Activated B cell treated with CpG ODN at 0.5 μM for 24 hours (primary cell): ENCODE data around the gene EIPR1. TPM values are rescaled to one million over a fixed set of nuclear protein-coding genes. Genes with fewer than 3 reads are reported as not detected.
"Not testable (repeated sequence)": the region's sequence is repeated elsewhere in the genome, so short reads cannot be mapped to it uniquely, and the experiment has no call there.

ENCODE experiments used
- ATAC-seq: fragments of 200-7000 bp; cut with Tn5 transposase; one replicate; pipeline ENCODE4 v1.10.0; 2021; ENCODE audit warnings: low read depth, mild to moderate bottlenecking, moderate library complexity
- CTCF ChIA-PET: fragments of 350-600 bp; sonication (Branson Sonifier 250); formaldehyde crosslinking; loops from one replicate; lab custom pipeline; 2021; ENCODE audit warnings: antibody characterized with exemption; lab: Charles Lee
- POLR2A ChIA-PET: fragments of 350-600 bp; sonication (Branson Sonifier 250); formaldehyde crosslinking; loops from one replicate; lab custom pipeline; 2021; ENCODE audit warnings: antibody characterized with exemption; lab: Charles Lee
- DNase-seq: peaks from one replicate; pipeline ENCODE4 v3.0.0; 2022
- H3K27ac Mint-ChIP-seq: one replicate; pipeline ENCODE4 v1.8.0; 2020; ENCODE audit warnings: mixed read lengths
- H3K27me3 Mint-ChIP-seq: one replicate; pipeline ENCODE4 v1.8.0; 2021; ENCODE audit warnings: mixed read lengths
- H3K36me3 Mint-ChIP-seq: one replicate; pipeline ENCODE4 v1.8.0; 2021; ENCODE audit warnings: low read depth, mixed read lengths
- H3K4me1 Mint-ChIP-seq: one replicate; pipeline ENCODE4 v1.8.0; 2021; ENCODE audit warnings: mixed read lengths
- H3K4me3 Mint-ChIP-seq: one replicate; pipeline ENCODE4 v1.8.0; 2020; ENCODE audit warnings: mild to moderate bottlenecking, mixed read lengths
- H3K9me3 Mint-ChIP-seq: one replicate; pipeline ENCODE4 v1.8.0; 2020; ENCODE audit warnings: mixed read lengths
- CTCF ChIP-seq: fragments of 200-600 bp; IDR thresholded peaks from one replicate; pipeline ENCODE4 v1.8.0; 2022; ENCODE audit warnings: antibody characterized with exemption, mild to moderate bottlenecking
- intact Hi-C: fragments of 100-400 bp; cut with micrococcal nuclease; formaldehyde crosslinking; loops from one replicate; pipeline ENCODE4 v1.15.1; 2024
- total RNA-seq: library from RNA; stranded (reverse); gene quantifications from 2 replicates; pipeline ENCODE4 v1.2.3, GENCODE V29; 2022

EIPR1 gene
- total RNA-seq, 1 donor from 2014 or later = 36.3 TPM

GRCh38 chr2:3379339-3379646, 1.7 kb upstream of the EIPR1 start:
- peak overlapping the region; percentile 94 for H3K27ac Mint-ChIP-seq
- H3K4me1 Mint-ChIP-seq = peaks cover 48% of the 10 kb centered on the region
- peak overlapping the region; percentile 96 for H3K4me3 Mint-ChIP-seq
- intact Hi-C loops = loop anchor here (1.0 to 5.0 kb wide), 3 partner anchors 83 to 272 kb away; partner anchors contain the start of gene ADI1
- ChIA-PET POLR2A (interaction anchor here (0.7 to 4.2 kb wide), 5 partner anchors 18 to 178 kb away, joined by 3 to 46 read pairs (median 8); partner anchors contain the start of genes ADI1 and RNASEH1), CTCF (interaction anchor here (2.2 kb wide), 1 partner anchor 44 kb away, joined by 12 read pairs; no protein-coding TSS in a partner anchor)
- ATAC-seq (no peak), DNase-seq (no peak)
- no peak for TF ChIP-seq CTCF
- no peaks in the 10 kb centered on the region for H3K27me3 Mint-ChIP-seq
- H3K9me3 Mint-ChIP-seq = no peaks in the 10 kb centered on the region
- H3K36me3 Mint-ChIP-seq = peaks cover 19% of the 10 kb centered on the region

- TF ChIP-seq CTCF = no peak
- POLR2A ChIA-PET = interaction anchor here (1.2 to 4.2 kb wide), 5 partner anchors 35 to 274 kb away, joined by 4 to 46 read pairs (median 14); partner anchors contain the start of genes ADI1, RNASEH1 and RPS7
- Mint-ChIP-seq H3K4me1 (peaks cover 48% of the 10 kb centered on the region), H3K27me3 (no peaks in the 10 kb centered on the region), H3K27ac (peak overlapping the region; percentile 94), H3K36me3 (peaks cover 16% of the 10 kb centered on the region), H3K9me3 (no peaks in the 10 kb centered on the region), H3K4me3 (peak overlapping the region; percentile 96)
- DNase-seq (no peak), ATAC-seq (peak; percentile 2)
- intact Hi-C loops = loop anchor here (1.0 to 5.0 kb wide), 4 partner anchors 85 to 198 kb away; partner anchors contain the start of genes RNASEH1 and RPS7
- CTCF ChIA-PET = no interaction called here
These were observed 373 bp downstream of the EIPR1 start for GRCh38 chr2:3377279-3377611.

GRCh38 chr2:3376821-3377220, 797 bp downstream of the EIPR1 start:
- ATAC-seq = no peak

GRCh38 chr2:3369340-3370181, 8.1 kb downstream of the EIPR1 start:
- H3K9me3 Mint-ChIP-seq, H3K4me3 Mint-ChIP-seq, H3K27me3 Mint-ChIP-seq, CTCF ChIA-PET, ATAC-seq, H3K27ac Mint-ChIP-seq, POLR2A ChIA-PET, DNase-seq, H3K4me1 Mint-ChIP-seq, intact Hi-C loops: not testable (repeated sequence)
- peaks cover 15% of the 10 kb centered on the region for H3K36me3 Mint-ChIP-seq

More at GRCh38 chr2:3376821-3377220, 797 bp downstream of the EIPR1 start:
- H3K4me3 Mint-ChIP-seq = peak overlapping the region; percentile 96
- H3K4me1 Mint-ChIP-seq = peaks cover 47% of the 10 kb centered on the region
- H3K36me3 Mint-ChIP-seq = peaks cover 15% of the 10 kb centered on the region
- peak overlapping the region; percentile 94 for H3K27ac Mint-ChIP-seq
- intact Hi-C loops = loop anchor here (1.0 to 5.0 kb wide), 4 partner anchors 85 to 198 kb away; partner anchors contain the start of genes RNASEH1 and RPS7
- H3K27me3 Mint-ChIP-seq = no peaks in the 10 kb centered on the region
- DNase-seq = no peak
- no peaks in the 10 kb centered on the region for H3K9me3 Mint-ChIP-seq
- ChIA-PET POLR2A (interaction anchor here (3.9 to 4.2 kb wide), 2 partner anchors 142 to 181 kb away, joined by 32 to 46 read pairs; partner anchors contain the start of genes ADI1 and RNASEH1), CTCF (no interaction called here)
- no peak for TF ChIP-seq CTCF

GRCh38 chr2:3368261-3368722, 9.3 kb downstream of the EIPR1 start:
- Mint-ChIP-seq H3K36me3 (peaks cover 20% of the 10 kb centered on the region), H3K9me3 (no peaks in the 10 kb centered on the region), H3K27me3 (no peaks in the 10 kb centered on the region), H3K4me3 (no peak overlapping the region), H3K4me1 (peaks cover 10% of the 10 kb centered on the region), H3K27ac (no peak overlapping the region)
- TF ChIP-seq CTCF = no peak
- intact Hi-C loops = no loop called here
- no peak for ATAC-seq
- POLR2A ChIA-PET = no interaction called here
- no peak for DNase-seq
- CTCF ChIA-PET = no interaction called here
